K562 (cell line): Measurements from ENCODE around the gene EPHA2. TPM values are rescaled to one million over a fixed set of nuclear protein-coding genes. Genes with fewer than 3 reads are reported as not detected.

Experiments
- ATAC-seq: fragments of 200-7000 bp; cut with Tn5 transposase; 3 replicates; pipeline ENCODE4 v1.9.1; 2020; ENCODE audit warnings: moderate library complexity
- BruUV-seq: library from RNA; stranded (reverse); fragments of 400-500 nt; replicated peaks from 2 replicates; lab custom pipeline; 2021; lab: Mats Ljungman, UMichigan
- CTCF ChIA-PET: fragments of 300-600 bp; formaldehyde crosslinking; extraction: SDS; loops from one replicate; lab custom pipeline; 2021; ENCODE audit warnings: low intra/inter-chr PET ratio; lab: Yijun Ruan, JAX
- POLR2A ChIA-PET: fragments of 300-600, 350-650 bp; sonication (Branson Sonifier 250); formaldehyde crosslinking; extraction: SDS; loops from one replicate; lab custom pipeline; 2021; ENCODE audit warnings: antibody characterized with exemption, inconsistent platforms; lab: Yijun Ruan, JAX
- DNase-seq, 4 experiments: peaks; one replicate each; pipeline versions ENCODE4 v3.0.0 to v3.0.0-alpha.2; 2011 to 2018; ENCODE audit warnings: low spot score in 3 of 4, mixed read lengths in 3 of 4; ENCODE audit errors: extremely low read depth in 1 of 4
- FAIRE-seq: peaks from 2 replicates; lab custom pipeline; 2011; peaks lifted over from hg19 to GRCh38; lab: Jason Lieb, UNC
- H2AFZ ChIP-seq: 2 replicates; pipeline ENCODE4 v1.6.0; 2011; ENCODE audit warnings: low read depth, low read length, control low read depth, inconsistent platforms
- H3K27ac ChIP-seq: fragments of 200-600 bp; 3 replicates; pipeline ENCODE4 v1.8.0; 2011; ENCODE audit warnings: low read depth, mild to moderate bottlenecking, control low read depth, inconsistent platforms, low read length, moderate library complexity, mixed read lengths; ENCODE audit errors: extremely low read depth
- H3K27me3 ChIP-seq, 2 experiments: fragments of 300-600 bp in 1 of 2; 2 replicates in 1 of 2; 3 replicates in 1 of 2; pipeline versions ENCODE4 v1.6.0 to v1.8.0; 2011; ENCODE audit warnings: inconsistent platforms in 2 of 2, low read length in 2 of 2, mild to moderate bottlenecking in 1 of 2, mixed read lengths in 1 of 2, moderate library complexity in 1 of 2; ENCODE audit not compliant: control insufficient read depth in 2 of 2, insufficient read depth in 2 of 2
- H3K36me3 ChIP-seq: fragments of 300-600 bp; 3 replicates; pipeline ENCODE4 v1.8.0; 2011; ENCODE audit warnings: mild to moderate bottlenecking, low read length, inconsistent platforms; ENCODE audit not compliant: control insufficient read depth, insufficient read depth
- H3K4me1 ChIP-seq, 2 experiments: fragments of 200-600 bp in 1 of 2; replicated peaks in 1 of 2; 2 replicates in 1 of 2; 3 replicates in 1 of 2; pipeline versions ENCODE4 v1.5.1 to v1.8.0; 2011; ENCODE audit warnings: inconsistent platforms in 2 of 2, low read length in 2 of 2, mild to moderate bottlenecking in 1 of 2, mixed read lengths in 1 of 2, moderate library complexity in 1 of 2; ENCODE audit not compliant: control insufficient read depth in 2 of 2, insufficient read depth in 2 of 2
- H3K4me2 ChIP-seq: 2 replicates; pipeline ENCODE4 v1.6.1; 2011; ENCODE audit warnings: low read length, control low read depth, inconsistent platforms, mixed read lengths; ENCODE audit not compliant: insufficient read depth
- H3K4me3 ChIP-seq: fragments of 200-600 bp; sonication (generic), shearing (Covaris generic); 2 replicates; pipeline ENCODE4 v1.5.1; 2016; ENCODE audit warnings: control low read depth, inconsistent platforms
- H3K79me2 ChIP-seq: fragments of 200-600 bp; 3 replicates; pipeline ENCODE4 v1.8.0; 2011; ENCODE audit warnings: low read length, inconsistent platforms; ENCODE audit not compliant: control insufficient read depth, insufficient read depth
- H3K9ac ChIP-seq, 2 experiments: 2 replicates each; pipeline versions ENCODE4 v1.6.0 to v1.6.1; 2011; ENCODE audit warnings: low read depth in 2 of 2, low read length in 2 of 2, control low read depth in 1 of 2, inconsistent platforms in 1 of 2, mild to moderate bottlenecking in 1 of 2, mixed read lengths in 1 of 2; ENCODE audit not compliant: insufficient read depth in 1 of 2
- H3K9me1 ChIP-seq: one replicate; pipeline ENCODE4 v1.6.0; 2011; ENCODE audit warnings: inconsistent platforms, mild to moderate bottlenecking, low read length, moderate library complexity; ENCODE audit not compliant: control insufficient read depth, insufficient read depth
- H3K9me3 ChIP-seq: replicated peaks from 2 replicates; pipeline ENCODE4 v1.5.1; 2011; ENCODE audit warnings: low read depth, low read length, inconsistent platforms; ENCODE audit not compliant: control insufficient read depth, insufficient read depth
- H4K20me1 ChIP-seq: replicated peaks from 2 replicates; pipeline ENCODE4 v1.6.1; 2011; ENCODE audit warnings: low read length, inconsistent platforms, mixed read lengths; ENCODE audit not compliant: control insufficient read depth, insufficient read depth
- CSDE1 ChIP-seq, 2 experiments: fragments of 450-650 bp; IDR thresholded peaks; 2 replicates each; pipeline ENCODE4 v1.6.1; 2016; ENCODE audit warnings: mild to moderate bottlenecking in 1 of 2
- HMGN3 ChIP-seq: IDR thresholded peaks from 2 replicates; pipeline ENCODE4 v1.6.1; 2011; ENCODE audit warnings: borderline replicate concordance, low read depth, mild to moderate bottlenecking, mixed read lengths, low read length; ENCODE audit not compliant: insufficient read length; ENCODE audit errors: extremely low read depth
- KDM5B ChIP-seq: fragments of 200-600 bp; sonication (generic); IDR thresholded peaks from 2 replicates; pipeline ENCODE4 v1.6.1; 2012; ENCODE audit warnings: low read depth, mild to moderate bottlenecking, moderate library complexity, low read length, control low read depth, inconsistent platforms; ENCODE audit not compliant: insufficient replicate concordance
- L3MBTL2 ChIP-seq: fragments of 450-650 bp; IDR thresholded peaks from 2 replicates; pipeline ENCODE4 v1.6.1; 2016; ENCODE audit warnings: mild to moderate bottlenecking, moderate library complexity
- POLR2A ChIP-seq: fragments of 450-650 bp; conservative IDR thresholded peaks from 2 replicates; pipeline ENCODE4 v1.6.1; 2016
- STAG1 ChIP-seq: sonication (generic); formaldehyde crosslinking; IDR thresholded peaks from 2 replicates; pipeline ENCODE4 v1.5.0; 2020; ENCODE audit warnings: missing genetic modification reagents, borderline replicate concordance
- ZNF175 ChIP-seq: fragments of 200-800 bp; sonication (Bioruptor generic); IDR thresholded peaks from 2 replicates; pipeline ENCODE4 v1.6.1; 2016; ENCODE audit warnings: low read depth, mild to moderate bottlenecking, missing genetic modification characterization, missing compliant biosample characterization
- WGBS: fragments of 100-300 bp; shearing (Covaris generic); methylation state at CpG from one replicate; pipeline ENCODE4 v1.1.6; 2016; ENCODE audit warnings: low coverage, mixed read lengths; ENCODE audit not compliant: insufficient coverage; ENCODE audit errors: missing lambda C conversion rate; 5-methylcytosine and 5-hydroxymethylcytosine counted together
- in situ Hi-C: fragments of 300-500 bp; cut with MboI; formaldehyde crosslinking; loops from 4 replicates; pipeline ENCODE4 v1.15.0; 2018; ENCODE audit warnings: inconsistent platforms, mixed read lengths
- intact Hi-C: fragments of 100-400 bp; cut with micrococcal nuclease; formaldehyde crosslinking; loops from 2 replicates; pipeline ENCODE4 v1.14.2; 2022
- polyA plus RNA-seq, 8 experiments: library from polyadenylated mRNA; depleted of rRNA in 4 of 8; stranded (reverse) in 5 of 8; unstranded in 3 of 8; fragments of >200 nt; fragmentation: Nextera tagmentation in 2 of 8; fragmentation: Illumina TruSeq in 1 of 8; extraction: Ambion mirVana in 2 of 8; extraction: Trizol in 1 of 8; gene quantifications; 2 replicates each; pipeline versions ENCODE4 v1.2.1 to v1.2.3, GENCODE V29; 2011 to 2014; ENCODE audit warnings: inconsistent platforms in 1 of 8, missing spikeins in 1 of 8
- total RNA-seq, 7 experiments: library from RNA; depleted of rRNA in 6 of 7; stranded (reverse); fragments of >200 nt in 6 of 7; fragmentation: Illumina TruSeq in 2 of 7; extraction: Trizol in 2 of 7; gene quantifications; 2 replicates each; pipeline versions ENCODE4 v1.2.1 to v1.2.3, GENCODE V29; 2011 to 2021; ENCODE audit warnings: low replicate concordance in 1 of 7
- TF ChIP-seq, protein P1 (sequence below): sonication (generic); formaldehyde crosslinking; IDR thresholded peaks from 2 replicates; pipeline ENCODE4 v1.8.0; 2022; ENCODE audit warnings: mild to moderate bottlenecking, missing genetic modification reagents
- TF ChIP-seq, protein P2 (sequence below), 2 experiments: IDR thresholded peaks; 2 replicates each; pipeline ENCODE4 v1.6.1; 2011; ENCODE audit warnings: borderline replicate concordance in 1 of 2, control low read depth in 1 of 2, low read depth in 1 of 2, low read length in 1 of 2, mild to moderate bottlenecking in 1 of 2, mixed read lengths in 1 of 2, moderate library complexity in 1 of 2; ENCODE audit not compliant: insufficient read depth in 1 of 2, insufficient read length in 1 of 2, poor library complexity in 1 of 2, severe bottlenecking in 1 of 2; ENCODE audit errors: extremely low read depth in 1 of 2
- TF ChIP-seq, protein P3 (sequence below): sonication (generic); formaldehyde crosslinking; IDR thresholded peaks from 2 replicates; pipeline ENCODE4 v1.9.0; 2022; ENCODE audit warnings: mild to moderate bottlenecking, missing genetic modification reagents
- TF ChIP-seq, protein P4 (sequence below): sonication (generic); formaldehyde crosslinking; IDR thresholded peaks from 2 replicates; pipeline ENCODE4 v1.8.0; 2022; ENCODE audit warnings: missing genetic modification reagents, mild to moderate bottlenecking, moderate library complexity, borderline replicate concordance

EPHA2 gene
- total and polyA plus RNA-seq, 9 of the 15 experiments (the other 6 are each of a cell fraction or from before 2014, with no cell fraction given) = 0.04 to 0.40 (median 0.07) TPM; not detected in 4

GRCh38 chr1:16167331-16168143 is 11.7 kb upstream of the EPHA2 start:
- ChIA-PET POLR2A (interaction anchor here (0.6 to 1.3 kb wide), 3 partner anchors 87 to 367 kb away, joined by 3 to 4 read pairs (median 3); no protein-coding TSS in a partner anchor), CTCF (no interaction called here)
- intact Hi-C loops (no loop called here), in situ Hi-C loops (no loop called here)
- Histone ChIP-seq H3K27ac (peak overlapping the region; percentile 72; the same call in 2 of the 3 replicates), H3K4me2 (peak overlapping the region; percentile 77), H3K36me3 (no peaks in the 10 kb centered on the region), H2AFZ (peak overlapping the region; percentile 90), H3K9ac (peak overlapping the region; percentile 59 to 91; a peak in 3 of 4 replicates), H3K4me3 (peak overlapping the region; percentile 63), H3K4me1 (peaks cover 35 to 56% of the 10 kb centered on the region in 2 experiments), H3K27me3 (no peaks in the 10 kb centered on the region), H3K9me3 (no peaks in the 10 kb centered on the region), H3K9me1 (no peaks in the 10 kb centered on the region), H3K79me2 (no peaks in the 10 kb centered on the region), H4K20me1 (no peaks in the 10 kb centered on the region)
- peak; percentile 90 for ATAC-seq
- no TSS peak for BruUV-seq
- peak; percentile 85 to 96 (median 94) for DNase-seq
- 6% methylated on average over 34 of the region's 60 CpGs for WGBS
- peak; percentile 78 for FAIRE-seq
- TF ChIP-seq CSDE1 (IDR thresholded peaks at IDR 0.05) = peak in 1 of 2 experiments; percentile 90; a peak in 2 of 4 replicates
- no peak for TF ChIP-seq ZNF175 (CRISPR knock-in tag)
- peak; percentile 51 for TF ChIP-seq HMGN3
- TF ChIP-seq, protein P1, sequence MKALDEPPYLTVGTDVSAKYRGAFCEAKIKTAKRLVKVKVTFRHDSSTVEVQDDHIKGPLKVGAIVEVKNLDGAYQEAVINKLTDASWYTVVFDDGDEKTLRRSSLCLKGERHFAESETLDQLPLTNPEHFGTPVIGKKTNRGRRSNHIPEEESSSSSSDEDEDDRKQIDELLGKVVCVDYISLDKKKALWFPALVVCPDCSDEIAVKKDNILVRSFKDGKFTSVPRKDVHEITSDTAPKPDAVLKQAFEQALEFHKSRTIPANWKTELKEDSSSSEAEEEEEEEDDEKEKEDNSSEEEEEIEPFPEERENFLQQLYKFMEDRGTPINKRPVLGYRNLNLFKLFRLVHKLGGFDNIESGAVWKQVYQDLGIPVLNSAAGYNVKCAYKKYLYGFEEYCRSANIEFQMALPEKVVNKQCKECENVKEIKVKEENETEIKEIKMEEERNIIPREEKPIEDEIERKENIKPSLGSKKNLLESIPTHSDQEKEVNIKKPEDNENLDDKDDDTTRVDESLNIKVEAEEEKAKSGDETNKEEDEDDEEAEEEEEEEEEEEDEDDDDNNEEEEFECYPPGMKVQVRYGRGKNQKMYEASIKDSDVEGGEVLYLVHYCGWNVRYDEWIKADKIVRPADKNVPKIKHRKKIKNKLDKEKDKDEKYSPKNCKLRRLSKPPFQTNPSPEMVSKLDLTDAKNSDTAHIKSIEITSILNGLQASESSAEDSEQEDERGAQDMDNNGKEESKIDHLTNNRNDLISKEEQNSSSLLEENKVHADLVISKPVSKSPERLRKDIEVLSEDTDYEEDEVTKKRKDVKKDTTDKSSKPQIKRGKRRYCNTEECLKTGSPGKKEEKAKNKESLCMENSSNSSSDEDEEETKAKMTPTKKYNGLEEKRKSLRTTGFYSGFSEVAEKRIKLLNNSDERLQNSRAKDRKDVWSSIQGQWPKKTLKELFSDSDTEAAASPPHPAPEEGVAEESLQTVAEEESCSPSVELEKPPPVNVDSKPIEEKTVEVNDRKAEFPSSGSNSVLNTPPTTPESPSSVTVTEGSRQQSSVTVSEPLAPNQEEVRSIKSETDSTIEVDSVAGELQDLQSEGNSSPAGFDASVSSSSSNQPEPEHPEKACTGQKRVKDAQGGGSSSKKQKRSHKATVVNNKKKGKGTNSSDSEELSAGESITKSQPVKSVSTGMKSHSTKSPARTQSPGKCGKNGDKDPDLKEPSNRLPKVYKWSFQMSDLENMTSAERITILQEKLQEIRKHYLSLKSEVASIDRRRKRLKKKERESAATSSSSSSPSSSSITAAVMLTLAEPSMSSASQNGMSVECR (CRISPR knock-in tag) = peak; percentile 71
- peak; percentile 54 for TF ChIP-seq POLR2A
- TF ChIP-seq, protein P2, sequence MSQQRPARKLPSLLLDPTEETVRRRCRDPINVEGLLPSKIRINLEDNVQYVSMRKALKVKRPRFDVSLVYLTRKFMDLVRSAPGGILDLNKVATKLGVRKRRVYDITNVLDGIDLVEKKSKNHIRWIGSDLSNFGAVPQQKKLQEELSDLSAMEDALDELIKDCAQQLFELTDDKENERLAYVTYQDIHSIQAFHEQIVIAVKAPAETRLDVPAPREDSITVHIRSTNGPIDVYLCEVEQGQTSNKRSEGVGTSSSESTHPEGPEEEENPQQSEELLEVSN (IDR thresholded peaks at IDR 0.05; ENCODE audit: borderline replicate concordance in 1 of 2, extremely low read depth in 1 of 2, insufficient read depth in 1 of 2, insufficient read length in 1 of 2, low read depth in 1 of 2, low read length in 1 of 2, poor library complexity in 1 of 2, severe bottlenecking in 1 of 2) = peak in 1 of 2 experiments; percentile 48
- TF ChIP-seq L3MBTL2 = peak; percentile 50; the same call in 1 of the 2 replicates
- TF ChIP-seq, protein P3, sequence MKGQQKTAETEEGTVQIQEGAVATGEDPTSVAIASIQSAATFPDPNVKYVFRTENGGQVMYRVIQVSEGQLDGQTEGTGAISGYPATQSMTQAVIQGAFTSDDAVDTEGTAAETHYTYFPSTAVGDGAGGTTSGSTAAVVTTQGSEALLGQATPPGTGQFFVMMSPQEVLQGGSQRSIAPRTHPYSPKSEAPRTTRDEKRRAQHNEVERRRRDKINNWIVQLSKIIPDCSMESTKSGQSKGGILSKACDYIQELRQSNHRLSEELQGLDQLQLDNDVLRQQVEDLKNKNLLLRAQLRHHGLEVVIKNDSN (CRISPR knock-in tag) = peak; percentile 52; the same call in 1 of the 2 replicates
- TF ChIP-seq, protein P4, sequence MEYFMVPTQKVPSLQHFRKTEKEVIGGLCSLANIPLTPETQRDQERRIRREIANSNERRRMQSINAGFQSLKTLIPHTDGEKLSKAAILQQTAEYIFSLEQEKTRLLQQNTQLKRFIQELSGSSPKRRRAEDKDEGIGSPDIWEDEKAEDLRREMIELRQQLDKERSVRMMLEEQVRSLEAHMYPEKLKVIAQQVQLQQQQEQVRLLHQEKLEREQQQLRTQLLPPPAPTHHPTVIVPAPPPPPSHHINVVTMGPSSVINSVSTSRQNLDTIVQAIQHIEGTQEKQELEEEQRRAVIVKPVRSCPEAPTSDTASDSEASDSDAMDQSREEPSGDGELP (CRISPR knock-in tag) = peak; percentile 43; the same call in 1 of the 2 replicates
- TF ChIP-seq STAG1 (CRISPR knock-in tag) = 0 out of 2 replicates have a peak, but pooled peaks have one; percentile 36
- peak; percentile 23 for TF ChIP-seq KDM5B
